Spleen (tissue), 7 donors: ENCODE data around the gene TMEM132C.

Experiments used
- POLR2A ChIP-seq, 3 donors: fragments of 450-650 bp; IDR thresholded peaks; one replicate each; pipeline ENCODE4 v1.5.1; 2017; ENCODE audit warnings: antibody characterized with exemption in 3 of 3, mild to moderate bottlenecking in 1 of 3
- POLR2AphosphoS5 ChIP-seq, 3 donors: sonication (generic); formaldehyde crosslinking; IDR thresholded peaks; one replicate each; pipeline ENCODE4 v1.5.1; 2017; ENCODE audit warnings: antibody characterized with exemption in 3 of 3
- TF ChIP-seq, protein P1 (sequence below), 11 experiments: fragments of 200-600 bp in 7 of 11; fragments of 450-650 bp in 4 of 11; sonication (generic) in 4 of 11; IDR thresholded peaks in 8 of 11; conservative IDR thresholded peaks in 3 of 11; 1 replicate in 7 of 11; 2 replicates in 4 of 11; pipeline versions ENCODE4 v1.4.0 to v1.8.0; 2016 to 2021; ENCODE audit warnings: antibody characterized with exemption in 11 of 11, inconsistent platforms in 4 of 11, mild to moderate bottlenecking in 1 of 11
- donor health status: DM: no; HTN: no; CAD: no; lungs with moderate emphysema.
- donor health status: DM: no; HTN: no; CAD: no.
- donor health status: DM: no; HTN: no; CAD: no.

- TF ChIP-seq POLR2AphosphoS5 (IDR thresholded peaks at IDR 0.05) (no peak), POLR2A (IDR thresholded peaks at IDR 0.05) (no peak)
- TF ChIP-seq, protein P1, sequence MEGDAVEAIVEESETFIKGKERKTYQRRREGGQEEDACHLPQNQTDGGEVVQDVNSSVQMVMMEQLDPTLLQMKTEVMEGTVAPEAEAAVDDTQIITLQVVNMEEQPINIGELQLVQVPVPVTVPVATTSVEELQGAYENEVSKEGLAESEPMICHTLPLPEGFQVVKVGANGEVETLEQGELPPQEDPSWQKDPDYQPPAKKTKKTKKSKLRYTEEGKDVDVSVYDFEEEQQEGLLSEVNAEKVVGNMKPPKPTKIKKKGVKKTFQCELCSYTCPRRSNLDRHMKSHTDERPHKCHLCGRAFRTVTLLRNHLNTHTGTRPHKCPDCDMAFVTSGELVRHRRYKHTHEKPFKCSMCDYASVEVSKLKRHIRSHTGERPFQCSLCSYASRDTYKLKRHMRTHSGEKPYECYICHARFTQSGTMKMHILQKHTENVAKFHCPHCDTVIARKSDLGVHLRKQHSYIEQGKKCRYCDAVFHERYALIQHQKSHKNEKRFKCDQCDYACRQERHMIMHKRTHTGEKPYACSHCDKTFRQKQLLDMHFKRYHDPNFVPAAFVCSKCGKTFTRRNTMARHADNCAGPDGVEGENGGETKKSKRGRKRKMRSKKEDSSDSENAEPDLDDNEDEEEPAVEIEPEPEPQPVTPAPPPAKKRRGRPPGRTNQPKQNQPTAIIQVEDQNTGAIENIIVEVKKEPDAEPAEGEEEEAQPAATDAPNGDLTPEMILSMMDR (IDR thresholded peaks at IDR 0.05 in 8 of 11, conservative IDR thresholded peaks at IDR 0.05 in 3 of 11): no peak
Measured at GRCh38 chr12:128468926-128469325, 202.0 kb downstream of the TMEM132C start.
